Stimulated activated CD4-positive, alpha-beta T cell treated with anti-CD3 and anti-CD28 coated beads, Interleukin-4, amount 100 ng/mL, for 24 hours (primary cell): ENCODE data around the gene SMCO4.

Source experiments
- DNase-seq: peaks from one replicate; pipeline ENCODE4 v3.0.0-alpha.2; 2020

The SMCO4 gene

GRCh38 chr11:93498641-93499040 is 44.5 kb downstream of the SMCO4 start:
- DNase-seq = no peak

GRCh38 chr11:93498161-93498560 is 45.0 kb downstream of the SMCO4 start:
- no peak for DNase-seq

- no peak for DNase-seq
Measured at GRCh38 chr11:93497596-93497995, 45.6 kb downstream of the SMCO4 start.

GRCh38 chr11:93494357-93494756 is 48.8 kb downstream of the SMCO4 start:
- DNase-seq = no peak

GRCh38 chr11:93493252-93493897 is 49.8 kb downstream of the SMCO4 start:
- no peak for DNase-seq

GRCh38 chr11:93492464-93493251 is 50.5 kb downstream of the SMCO4 start:
- DNase-seq = no peak

- DNase-seq = no peak
Measured at GRCh38 chr11:93491973-93492372, 51.2 kb downstream of the SMCO4 start.

GRCh38 chr11:93490996-93491618 is 52.1 kb downstream of the SMCO4 start:
- no peak for DNase-seq

- no peak for DNase-seq
Measured at GRCh38 chr11:93489841-93490240, 53.4 kb downstream of the SMCO4 start.

GRCh38 chr11:93487032-93487483 is 56.1 kb downstream of the SMCO4 start:
- DNase-seq = no peak

GRCh38 chr11:93485983-93486382 is 57.2 kb downstream of the SMCO4 start:
- DNase-seq = no peak

- DNase-seq = no peak
Measured at GRCh38 chr11:93484716-93485115, 58.5 kb downstream of the SMCO4 start.

- no peak for DNase-seq
Measured at GRCh38 chr11:93482556-93482955, 60.6 kb downstream of the SMCO4 start.

- no peak for DNase-seq
Measured at GRCh38 chr11:93481696-93482095, 61.5 kb downstream of the SMCO4 start.

GRCh38 chr11:93481279-93481678 is 61.9 kb downstream of the SMCO4 start:
- no peak for DNase-seq

- no peak for DNase-seq
Measured at GRCh38 chr11:93480756-93481155, 62.4 kb downstream of the SMCO4 start.

GRCh38 chr11:93480256-93480655 is 62.9 kb downstream of the SMCO4 start:
- no peak for DNase-seq

- DNase-seq = no peak
Measured at GRCh38 chr11:93478841-93479240, 64.3 kb downstream of the SMCO4 start.

- no peak for DNase-seq
Measured at GRCh38 chr11:93477684-93478234, 65.4 kb downstream of the SMCO4 start.

GRCh38 chr11:93476796-93477195 is 66.4 kb downstream of the SMCO4 start:
- no peak for DNase-seq

GRCh38 chr11:93474123-93474522 is 69.1 kb downstream of the SMCO4 start:
- no peak for DNase-seq

- no peak for DNase-seq
Measured at GRCh38 chr11:93468290-93468689, 74.9 kb downstream of the SMCO4 start.

- no peak for DNase-seq
Measured at GRCh38 chr11:93467054-93467453, 76.1 kb downstream of the SMCO4 start.
